GM18498 (cell line): Measurements from ENCODE around the gene CORO7.

Experiments
- ATAC-seq: cut with Tn5 transposase; IDR thresholded peaks from one replicate; pipeline ENCODE4 v1.9.1; 2021; ENCODE audit warnings: mild to moderate bottlenecking, moderate library complexity; ENCODE audit not compliant: unreplicated experiment

CORO7 gene

DNA sequence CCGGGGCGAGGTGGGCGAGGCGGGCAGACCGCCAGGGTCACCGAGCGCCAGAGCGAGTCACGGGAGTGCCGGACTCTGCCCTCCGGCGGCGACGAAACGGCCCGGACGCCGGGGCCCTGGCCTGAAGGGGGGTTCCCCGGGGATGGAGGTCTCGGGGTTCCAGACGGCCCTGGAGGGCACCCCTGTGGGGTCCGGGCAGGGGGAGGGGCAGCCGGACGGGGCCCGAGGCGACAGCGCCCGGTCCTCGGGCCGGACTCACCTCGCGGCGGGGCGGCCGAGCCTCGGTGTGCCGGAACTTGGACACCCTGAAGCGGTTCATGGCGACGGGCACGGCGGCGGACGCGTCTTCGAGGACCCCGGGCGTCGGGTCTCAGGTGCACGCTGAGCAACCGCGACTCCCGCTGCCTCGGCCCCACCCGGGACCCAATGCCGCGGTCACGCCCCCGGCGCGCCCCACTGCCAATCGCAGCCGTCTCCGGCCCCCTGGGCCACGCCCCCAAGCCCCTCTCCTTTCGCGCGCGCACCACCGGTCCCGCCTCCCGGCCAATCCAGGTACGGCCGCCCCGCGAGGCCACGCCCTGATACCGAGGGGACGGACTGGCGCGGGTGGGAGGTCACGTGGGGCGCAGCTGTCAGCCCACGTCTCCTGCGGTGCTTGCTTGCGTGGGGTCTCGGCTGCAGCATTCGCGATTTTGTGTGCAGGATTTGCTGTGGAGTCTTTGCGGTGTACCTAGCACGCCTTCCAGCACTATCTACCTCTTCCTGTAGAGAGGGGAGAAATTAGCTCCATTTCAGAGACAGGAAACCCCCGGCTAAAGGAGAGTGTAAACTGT lies at the start of gene CORO7:
Gene CORO7, minus strand, starts transcription at position 397 of the 833 bp plus-strand sequence. Its CDS starts 78 bp downstream, at position 319.
- ATAC-seq: peak; percentile 75

DNA sequence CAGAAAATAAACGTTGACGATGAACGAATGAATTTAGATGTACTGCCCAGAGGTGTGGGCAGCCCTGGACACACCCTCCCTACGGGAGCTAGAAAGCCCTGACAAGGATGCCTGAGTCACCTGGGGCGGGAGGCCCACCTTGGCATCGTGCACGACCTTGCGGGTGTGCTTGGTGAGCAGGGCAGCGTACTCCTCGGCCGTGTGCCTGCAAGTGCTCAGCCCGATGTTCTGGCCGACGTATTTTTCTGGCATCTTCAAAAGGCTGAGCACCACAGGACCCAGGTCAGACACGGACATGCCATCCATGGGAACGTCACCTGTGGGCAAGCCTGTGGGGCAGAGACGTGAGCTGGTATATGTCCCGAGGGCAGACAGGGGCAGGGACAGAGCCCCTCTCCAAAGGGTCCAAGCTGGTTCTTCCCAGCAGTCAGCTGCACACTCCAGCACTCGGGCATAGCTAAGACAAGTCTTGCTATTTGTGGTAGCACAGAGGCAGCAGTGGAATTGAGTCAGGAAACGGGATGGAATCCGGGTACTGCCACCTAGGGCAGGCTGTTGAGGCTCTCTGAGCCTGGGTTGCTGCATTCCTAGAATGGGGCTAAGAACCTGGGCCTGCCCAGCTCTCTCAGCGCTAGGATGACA lies 47.2 kb upstream of the CORO7 start:
- no peak for ATAC-seq

DNA sequence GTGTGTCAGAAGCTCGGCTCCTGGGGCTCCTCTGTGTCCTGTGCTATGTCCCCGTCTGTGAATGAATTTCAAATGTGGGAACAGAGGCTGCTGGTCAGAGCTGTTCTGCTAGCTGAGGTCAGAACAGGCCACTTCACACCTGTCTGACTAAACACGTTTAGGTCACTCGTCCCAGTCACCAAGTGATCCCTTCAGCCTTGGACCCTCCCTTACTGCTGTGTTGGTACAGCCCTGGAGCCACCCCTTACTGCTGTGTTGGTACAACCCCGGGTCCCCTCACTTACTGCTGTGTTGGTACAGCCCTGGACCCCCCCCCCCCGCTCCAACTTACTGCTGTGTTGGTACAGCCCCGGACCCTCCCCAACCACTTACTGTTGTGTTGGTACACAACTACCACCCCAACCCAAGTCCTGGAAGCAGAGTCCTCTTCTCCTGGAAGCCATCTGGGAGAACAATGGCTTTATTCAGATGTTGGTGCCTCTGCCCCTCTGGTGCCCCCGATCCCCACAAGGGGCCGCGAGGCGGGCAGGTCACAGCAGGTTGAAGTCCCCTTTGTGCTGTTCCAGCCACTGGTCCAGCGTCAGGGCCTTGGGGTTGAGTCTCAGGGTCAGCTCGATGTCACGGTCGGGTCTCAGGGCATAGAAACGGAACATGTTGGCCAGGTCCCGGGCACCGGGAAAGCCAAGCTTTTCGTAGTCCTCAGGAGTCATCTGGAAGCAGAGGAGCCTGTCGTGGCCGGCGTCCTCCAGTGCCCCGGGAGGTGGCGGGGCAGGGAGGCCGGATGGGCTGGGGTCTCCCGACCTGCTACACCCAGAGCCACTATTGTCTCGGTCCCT lies 45.1 kb upstream of the CORO7 start:
- ATAC-seq: no peak

DNA sequence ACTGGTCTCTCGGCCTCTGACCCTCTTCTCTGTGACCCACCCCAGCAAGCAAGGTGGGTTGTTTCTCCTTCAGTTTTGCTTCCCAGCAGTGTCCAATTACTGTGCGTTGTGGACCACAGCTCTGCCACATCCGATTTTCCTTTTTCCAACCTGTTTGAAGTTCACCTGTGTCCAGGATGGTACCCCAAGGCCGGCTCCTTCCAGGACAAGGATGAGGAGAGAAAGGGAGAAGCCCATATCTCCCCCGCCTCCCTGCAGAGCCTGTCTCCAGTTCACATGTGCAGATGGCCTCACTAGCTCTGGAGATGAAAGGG lies 44.5 kb upstream of the CORO7 start:
- ATAC-seq: no peak

DNA sequence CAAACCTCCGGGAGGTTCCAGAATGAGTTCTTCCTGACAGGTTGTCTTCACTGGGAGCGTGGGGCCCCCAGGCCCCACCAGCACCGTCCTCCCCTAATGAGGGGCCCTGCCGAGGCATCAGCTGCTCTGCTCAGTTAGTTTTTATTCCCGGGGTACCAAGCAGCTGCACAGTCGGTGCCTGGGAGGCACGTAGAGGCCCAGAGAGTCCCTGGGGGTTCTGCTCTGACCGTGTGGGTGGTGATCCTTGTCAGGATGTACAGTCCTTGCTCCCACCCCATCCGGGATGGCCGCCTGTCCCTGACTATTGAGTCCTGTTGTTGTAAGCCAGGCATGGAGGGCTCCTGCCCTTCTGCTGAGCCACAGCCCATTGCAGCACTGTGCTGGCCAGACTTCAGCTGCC lies 39.6 kb upstream of the CORO7 start:
- ATAC-seq: no peak

DNA sequence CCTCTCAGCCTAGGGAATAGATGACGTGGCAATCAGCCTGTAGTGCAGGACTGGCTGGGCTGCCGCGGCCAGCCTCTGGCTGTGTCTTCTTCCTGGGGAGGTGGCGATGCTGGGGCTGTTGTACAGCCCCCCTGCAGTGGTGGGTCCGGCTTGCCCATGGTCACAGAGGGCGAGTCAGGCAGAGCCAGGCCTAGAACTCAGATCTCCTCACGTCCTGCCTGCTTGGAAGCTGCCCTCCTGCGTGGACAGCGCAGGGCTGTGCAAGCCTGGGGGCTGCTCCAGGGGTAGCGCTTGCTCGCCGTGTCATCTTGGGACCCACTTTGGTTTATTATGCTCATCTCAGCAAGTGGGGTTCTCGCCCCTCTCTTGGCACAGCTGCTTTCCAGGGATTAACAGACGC lies 38.7 kb upstream of the CORO7 start:
- no peak for ATAC-seq

DNA sequence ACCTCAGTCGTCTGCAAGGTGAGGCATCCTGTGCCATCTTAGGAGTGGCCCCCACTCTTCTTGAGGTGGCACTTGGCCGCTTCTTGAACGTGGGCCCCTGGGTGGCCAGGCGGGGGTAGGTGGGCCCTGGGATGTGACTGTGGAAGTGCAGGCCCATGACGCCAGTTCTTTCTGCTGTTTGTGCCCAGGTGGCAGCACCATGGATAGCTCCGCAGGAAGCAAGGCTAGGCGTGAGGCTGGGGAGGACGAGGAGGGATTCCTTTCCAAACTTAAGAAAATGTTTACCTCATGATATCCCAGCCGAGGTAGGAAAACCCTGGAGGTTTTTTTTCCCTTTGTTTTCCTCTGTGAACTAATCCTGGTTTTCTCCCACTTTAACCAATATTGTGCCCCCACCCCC lies 38.2 kb upstream of the CORO7 start:
- no peak for ATAC-seq

DNA sequence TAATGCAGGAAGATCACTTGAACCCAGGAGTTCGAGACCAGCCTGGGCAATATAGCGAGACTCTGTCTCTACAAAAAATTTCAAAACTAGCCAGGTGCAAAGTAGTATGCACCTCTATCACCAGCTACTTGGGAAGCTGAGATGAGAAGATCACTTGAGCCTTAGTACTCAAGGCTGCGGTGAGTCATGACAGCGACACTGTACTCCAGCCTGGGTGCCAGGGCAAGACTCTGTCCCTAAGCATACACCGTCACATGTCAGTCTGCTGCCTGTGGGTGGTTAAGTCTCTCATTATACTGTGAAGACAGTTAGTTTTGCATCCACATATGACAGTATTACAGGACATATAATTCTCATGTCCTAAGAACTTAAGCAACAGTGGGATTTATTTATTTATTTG lies 36.3 kb upstream of the CORO7 start:
- ATAC-seq: no peak

DNA sequence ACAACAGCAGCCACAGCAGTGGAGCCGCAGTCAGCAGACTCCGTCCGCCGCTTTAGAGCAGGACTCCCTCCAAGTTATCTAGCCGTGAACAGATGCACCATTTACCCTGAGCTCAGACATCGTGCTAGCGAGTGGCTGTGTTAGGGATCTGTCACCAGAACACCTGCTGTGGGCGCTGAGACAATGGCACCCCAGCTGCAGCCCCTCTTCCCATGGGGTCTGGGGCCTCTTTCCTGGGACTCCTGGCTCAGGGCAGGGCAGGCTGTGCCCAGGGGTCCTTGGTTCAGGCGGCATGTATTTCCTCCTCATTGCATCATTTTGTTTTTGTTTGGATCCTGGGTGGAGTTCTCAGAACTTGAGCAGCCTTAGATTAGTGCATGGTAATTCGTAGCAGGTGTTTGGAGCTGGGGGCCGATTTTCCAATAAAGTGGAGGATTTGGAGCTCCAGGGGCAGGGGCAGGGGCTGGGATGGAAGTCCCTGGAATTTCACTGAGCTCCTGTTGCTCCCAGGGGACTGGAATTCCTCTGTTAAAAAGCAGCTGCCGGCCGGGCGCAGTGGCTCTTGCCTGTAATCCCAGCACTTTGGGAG lies 34.6 kb upstream of the CORO7 start:
- ATAC-seq: no peak

DNA sequence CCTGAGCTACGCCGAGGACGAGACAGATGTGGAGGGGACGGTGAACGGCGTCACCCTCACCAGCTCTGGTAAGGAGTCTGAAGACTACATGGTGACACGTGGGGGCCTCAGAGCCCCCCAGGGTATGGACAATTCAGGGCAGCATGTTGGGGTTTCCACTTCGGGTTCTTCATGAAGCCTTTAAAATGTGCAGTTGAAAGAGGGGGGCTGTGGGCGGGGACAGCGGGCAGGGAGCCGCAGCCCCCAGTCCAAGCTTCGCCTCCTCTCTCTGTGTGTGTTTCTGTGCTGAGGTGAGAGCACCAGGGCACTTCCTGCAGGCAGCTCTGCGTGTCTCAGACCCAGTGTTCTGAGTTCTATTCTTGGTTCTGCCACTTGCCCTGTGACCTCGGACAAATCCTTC lies 34.0 kb upstream of the CORO7 start:
- no peak for ATAC-seq

DNA sequence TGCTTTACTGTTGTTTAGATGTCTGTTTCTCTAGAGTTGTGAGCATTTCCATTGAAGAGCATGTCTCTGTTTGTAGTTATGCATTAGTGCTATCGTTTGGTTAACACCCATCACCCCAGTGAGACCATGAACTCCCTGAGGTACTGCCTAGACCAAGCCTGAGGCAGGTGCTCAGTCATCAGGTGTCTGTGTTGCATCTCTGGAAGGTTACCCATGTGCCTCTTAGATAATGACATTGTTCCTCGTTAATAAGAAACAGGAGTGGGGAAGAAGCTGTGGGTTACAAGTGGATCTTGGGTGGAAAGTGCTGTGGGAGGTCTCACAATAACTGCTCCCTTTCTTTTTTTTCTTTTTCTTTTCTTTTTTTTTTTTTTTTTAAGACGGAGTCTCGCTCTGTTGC lies 27.6 kb upstream of the CORO7 start:
- no peak for ATAC-seq

DNA sequence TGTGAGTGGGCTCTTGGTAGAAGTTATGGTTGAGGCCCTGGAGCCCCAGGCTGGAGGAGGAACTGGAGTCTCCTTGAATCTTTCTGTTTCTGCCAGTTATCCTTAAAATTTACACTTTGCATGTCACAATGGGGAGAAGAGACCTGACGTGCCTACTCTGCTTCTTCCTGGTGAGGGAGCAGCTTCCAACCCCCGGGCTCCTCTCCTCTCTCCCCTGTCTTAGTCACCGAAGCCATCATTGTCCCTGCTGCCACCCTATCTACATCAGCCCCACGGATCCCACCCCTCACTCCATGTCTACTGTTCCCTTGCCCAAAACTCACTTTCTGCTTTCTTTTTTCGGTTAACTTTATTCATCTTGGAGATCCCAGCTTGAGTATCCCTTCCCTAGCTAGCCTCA lies 26.9 kb upstream of the CORO7 start:
- no peak for ATAC-seq

DNA sequence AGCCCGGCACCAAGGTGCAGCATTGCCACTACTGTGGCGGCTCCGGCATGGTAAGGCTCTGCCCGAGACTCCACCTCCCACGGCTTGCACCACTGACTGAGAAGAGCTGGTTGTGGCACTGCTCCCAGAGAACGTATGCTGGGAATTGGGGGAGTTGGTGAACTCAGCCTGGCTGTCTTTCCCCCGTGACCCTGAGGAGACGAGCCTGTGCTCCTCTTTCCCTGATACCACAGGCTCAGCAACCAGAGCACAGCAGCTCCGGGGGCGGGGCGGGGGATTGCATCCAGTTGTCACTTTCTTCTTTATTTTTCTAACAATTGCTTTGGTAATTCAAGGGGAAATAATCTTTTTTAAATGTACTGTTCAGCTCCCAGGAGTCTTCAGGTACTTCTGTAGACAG lies 26.0 kb upstream of the CORO7 start:
- no peak for ATAC-seq

DNA sequence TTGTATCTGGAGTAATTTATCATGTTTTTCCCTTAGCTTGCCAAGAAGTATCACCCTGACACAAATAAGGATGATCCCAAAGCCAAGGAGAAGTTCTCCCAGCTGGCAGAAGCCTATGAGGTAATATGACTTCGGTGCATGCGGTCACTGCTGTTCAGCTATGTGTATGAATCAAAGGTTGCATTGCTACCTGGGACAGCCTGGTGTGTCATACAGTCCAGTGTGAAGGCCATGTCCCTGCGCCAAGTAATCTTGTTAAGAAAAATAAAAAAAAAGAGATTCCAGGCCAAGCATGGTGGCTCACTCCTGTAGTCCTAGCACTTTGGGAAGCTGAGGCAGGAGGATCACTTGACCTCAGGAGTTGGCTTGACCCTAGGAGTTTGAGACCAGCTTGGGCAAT lies 21.0 kb upstream of the CORO7 start:
- ATAC-seq: no peak

DNA sequence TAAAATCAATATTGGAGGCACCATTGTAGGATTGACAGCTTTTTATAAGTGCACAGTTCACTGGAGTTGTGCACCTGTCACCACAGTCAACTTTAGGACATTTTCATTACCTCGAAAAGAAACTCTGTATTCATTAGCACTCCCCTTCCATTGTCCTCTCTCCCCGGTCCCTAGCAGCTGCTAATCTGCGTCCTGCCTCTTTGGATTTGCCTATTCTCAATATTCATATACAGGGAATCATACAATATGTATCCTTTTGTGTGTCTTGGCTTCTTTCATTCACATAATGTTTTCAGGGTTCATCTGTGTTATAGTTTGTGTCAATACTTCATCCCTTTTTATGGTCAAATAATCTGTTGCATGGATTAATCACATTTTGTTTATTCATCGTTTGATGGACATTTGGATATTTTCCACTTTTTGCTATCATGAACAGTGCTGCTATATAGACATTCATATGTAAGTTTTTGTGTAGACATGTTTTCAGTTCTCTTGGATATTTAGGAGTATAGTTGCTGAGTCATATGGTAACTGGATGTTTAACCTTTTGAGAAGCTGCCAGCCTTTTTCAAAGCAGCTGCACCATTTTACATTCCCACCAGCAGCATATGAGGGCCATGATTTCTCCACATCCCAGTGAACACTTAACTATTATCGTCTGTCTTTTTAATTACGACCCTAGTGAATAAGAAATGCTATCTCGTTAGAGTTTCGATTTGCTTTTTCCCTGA lies 19.1 kb upstream of the CORO7 start:
- ATAC-seq: no peak

DNA sequence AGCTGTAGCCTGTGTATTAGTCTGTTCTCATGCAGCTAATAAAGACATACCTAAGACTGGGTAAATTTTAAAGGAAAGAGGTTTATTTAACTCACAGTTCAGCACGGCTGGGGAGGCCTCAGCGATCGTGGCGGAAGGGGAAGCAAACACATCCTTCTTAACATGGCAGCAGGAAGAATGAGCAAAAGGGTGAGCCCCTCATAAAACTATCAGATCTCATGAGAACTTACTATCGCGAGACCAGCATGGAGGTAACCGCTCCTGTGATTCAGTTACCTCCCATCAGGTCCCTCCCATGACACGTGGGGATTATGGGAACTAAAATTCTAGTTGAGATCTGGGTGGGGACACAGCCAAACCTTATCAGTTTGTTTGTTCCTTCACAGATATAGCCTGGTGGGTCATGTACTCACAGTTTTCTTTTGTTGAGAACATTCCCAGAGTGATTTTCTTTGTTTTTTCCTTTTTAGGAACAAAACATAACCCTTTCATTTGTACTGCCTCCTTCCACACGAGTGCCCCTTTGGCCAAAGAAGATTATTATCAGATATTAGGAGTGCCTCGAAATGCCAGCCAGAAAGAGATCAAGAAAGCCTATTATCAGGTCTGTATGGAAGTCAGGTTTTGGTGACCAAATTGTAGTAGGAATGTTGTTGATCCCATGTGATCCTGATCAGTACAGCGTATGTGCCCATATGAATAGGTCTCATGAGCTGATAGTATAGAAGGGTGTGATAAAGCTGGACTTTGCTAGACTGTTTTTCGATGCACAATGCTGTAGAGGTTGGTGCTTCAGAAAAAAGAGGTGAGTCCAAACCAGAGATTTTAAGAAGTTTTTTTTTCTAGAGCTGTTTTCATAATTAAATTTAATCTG lies 17.8 kb upstream of the CORO7 start:
- ATAC-seq: no peak

DNA sequence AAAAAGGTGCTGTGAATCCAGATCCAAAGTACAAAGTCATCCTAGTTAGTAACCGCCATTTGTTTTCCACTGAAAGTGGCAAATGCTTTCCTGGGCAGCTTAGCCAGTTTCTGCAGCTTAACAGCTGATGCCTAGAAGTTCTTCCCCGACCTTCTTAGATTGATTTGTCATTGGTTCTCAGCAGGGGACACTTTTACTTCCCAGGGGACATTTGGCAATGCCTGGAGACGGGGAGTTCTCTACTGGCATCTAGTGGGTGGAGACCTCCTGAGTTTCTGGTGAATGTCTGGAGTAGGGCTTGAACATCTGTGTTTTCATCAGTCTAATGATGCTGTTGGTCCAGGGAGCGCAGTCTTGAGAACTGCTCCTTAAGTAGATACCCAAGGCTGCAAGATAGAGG lies 16.8 kb upstream of the CORO7 start:
- ATAC-seq: no peak

DNA sequence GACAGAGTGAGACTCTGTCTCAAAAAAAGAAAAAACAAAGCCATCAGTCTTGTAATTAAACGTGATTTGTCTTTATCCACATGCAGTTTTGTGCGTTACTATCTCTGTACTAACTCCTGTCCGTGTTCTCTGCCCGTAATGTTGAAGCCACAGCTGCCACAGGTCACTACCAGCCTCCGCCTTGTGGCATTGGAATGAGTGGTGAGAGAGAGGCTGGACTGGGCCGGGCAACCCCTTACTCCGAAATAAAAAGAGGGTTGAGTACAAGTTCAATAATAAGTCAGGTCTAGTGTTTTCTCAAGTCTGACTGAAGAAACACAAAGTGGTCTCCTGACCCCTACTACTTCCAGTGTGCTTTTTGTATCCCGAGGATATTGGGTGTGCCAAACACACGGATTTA lies 14.6 kb upstream of the CORO7 start:
- no peak for ATAC-seq

DNA sequence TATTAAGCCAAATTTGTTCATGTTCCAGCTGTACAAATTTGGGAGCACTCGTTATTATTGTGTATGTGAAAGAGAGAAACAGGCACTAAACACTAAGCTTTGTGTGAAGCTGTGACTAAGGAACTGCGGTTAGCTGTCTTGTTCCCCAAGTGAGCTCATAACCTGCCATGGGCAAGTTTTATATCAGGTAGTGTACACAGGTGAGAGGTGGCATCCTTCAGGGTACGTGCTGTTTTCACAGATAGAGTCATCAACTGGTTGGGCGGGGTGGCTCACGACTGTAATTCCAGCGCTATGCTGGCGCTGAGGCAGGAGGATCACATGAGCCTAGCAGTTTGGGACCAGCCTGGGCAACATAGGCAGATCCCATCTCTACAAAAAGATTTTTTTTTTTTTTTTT lies 12.1 kb upstream of the CORO7 start:
- ATAC-seq: no peak
